Retinal pigment epithelial cell (primary cell): Measurements from ENCODE around the gene MMRN2.

Experiments used
- DNase-seq: peaks from one replicate; pipeline ENCODE4 v3.0.0-alpha.2; 2010; ENCODE audit warnings: low read depth
- H3K4me3 ChIP-seq: 2 replicates; pipeline ENCODE4 v1.5.1; 2011; ENCODE audit warnings: mild to moderate bottlenecking, low read length, control low read depth, moderate library complexity
- TF ChIP-seq, protein P1 (sequence below): conservative IDR thresholded peaks from 2 replicates; pipeline ENCODE4 v1.5.1; 2011; ENCODE audit warnings: low read depth, low read length, control low read depth, inconsistent platforms

The MMRN2 gene

GRCh38 chr10:86958116-86958900 lies 893 bp upstream of the MMRN2 start, which contains the start of gene SNCG:
Gene SNCG, plus strand, starts transcription at chr10:86958599. Its CDS starts 99 bp downstream, at chr10:86958698.
- no peak for DNase-seq
- no peak within 1 kb of the TSS for H3K4me3 ChIP-seq
- TF ChIP-seq, protein P1, sequence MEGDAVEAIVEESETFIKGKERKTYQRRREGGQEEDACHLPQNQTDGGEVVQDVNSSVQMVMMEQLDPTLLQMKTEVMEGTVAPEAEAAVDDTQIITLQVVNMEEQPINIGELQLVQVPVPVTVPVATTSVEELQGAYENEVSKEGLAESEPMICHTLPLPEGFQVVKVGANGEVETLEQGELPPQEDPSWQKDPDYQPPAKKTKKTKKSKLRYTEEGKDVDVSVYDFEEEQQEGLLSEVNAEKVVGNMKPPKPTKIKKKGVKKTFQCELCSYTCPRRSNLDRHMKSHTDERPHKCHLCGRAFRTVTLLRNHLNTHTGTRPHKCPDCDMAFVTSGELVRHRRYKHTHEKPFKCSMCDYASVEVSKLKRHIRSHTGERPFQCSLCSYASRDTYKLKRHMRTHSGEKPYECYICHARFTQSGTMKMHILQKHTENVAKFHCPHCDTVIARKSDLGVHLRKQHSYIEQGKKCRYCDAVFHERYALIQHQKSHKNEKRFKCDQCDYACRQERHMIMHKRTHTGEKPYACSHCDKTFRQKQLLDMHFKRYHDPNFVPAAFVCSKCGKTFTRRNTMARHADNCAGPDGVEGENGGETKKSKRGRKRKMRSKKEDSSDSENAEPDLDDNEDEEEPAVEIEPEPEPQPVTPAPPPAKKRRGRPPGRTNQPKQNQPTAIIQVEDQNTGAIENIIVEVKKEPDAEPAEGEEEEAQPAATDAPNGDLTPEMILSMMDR = no peak

DNA sequence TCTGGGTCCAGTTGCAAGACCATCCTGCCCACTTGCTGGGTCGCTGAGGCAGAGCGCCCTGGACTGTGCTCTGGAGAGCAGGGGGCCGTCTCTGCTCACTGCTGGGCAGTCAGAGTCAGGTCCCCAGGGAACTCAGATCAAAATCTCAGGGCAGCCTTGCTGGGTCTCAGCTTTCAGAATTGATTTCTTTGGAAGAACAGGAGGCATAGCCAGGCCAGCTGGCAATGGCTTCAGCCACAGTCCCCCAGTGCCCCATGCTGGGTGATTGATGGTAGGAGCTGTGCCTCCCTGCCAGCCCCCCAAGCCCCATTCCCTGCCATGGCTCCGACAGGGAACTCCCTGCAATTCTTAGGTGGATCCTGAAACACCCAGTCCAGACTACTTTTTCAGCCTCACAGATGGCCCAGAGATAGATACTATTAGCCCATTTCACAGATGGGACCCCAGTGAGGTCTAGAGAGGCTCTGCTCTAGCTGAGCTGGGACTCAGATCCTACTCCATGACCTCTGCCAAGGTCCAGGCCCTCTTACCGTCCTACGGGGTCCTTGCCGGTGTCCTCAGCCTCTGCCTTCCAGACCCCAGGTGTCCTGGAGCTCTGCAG lies 467 bp downstream of the MMRN2 start:
- no peak for DNase-seq
- TF ChIP-seq, protein P1 = no peak
- no peak overlapping the region for H3K4me3 ChIP-seq

GRCh38 chr10:86956195-86956847 lies 1.1 kb downstream of the MMRN2 start:
- no peak overlapping the region for H3K4me3 ChIP-seq
- no peak for DNase-seq
- TF ChIP-seq, protein P1 = no peak

DNA sequence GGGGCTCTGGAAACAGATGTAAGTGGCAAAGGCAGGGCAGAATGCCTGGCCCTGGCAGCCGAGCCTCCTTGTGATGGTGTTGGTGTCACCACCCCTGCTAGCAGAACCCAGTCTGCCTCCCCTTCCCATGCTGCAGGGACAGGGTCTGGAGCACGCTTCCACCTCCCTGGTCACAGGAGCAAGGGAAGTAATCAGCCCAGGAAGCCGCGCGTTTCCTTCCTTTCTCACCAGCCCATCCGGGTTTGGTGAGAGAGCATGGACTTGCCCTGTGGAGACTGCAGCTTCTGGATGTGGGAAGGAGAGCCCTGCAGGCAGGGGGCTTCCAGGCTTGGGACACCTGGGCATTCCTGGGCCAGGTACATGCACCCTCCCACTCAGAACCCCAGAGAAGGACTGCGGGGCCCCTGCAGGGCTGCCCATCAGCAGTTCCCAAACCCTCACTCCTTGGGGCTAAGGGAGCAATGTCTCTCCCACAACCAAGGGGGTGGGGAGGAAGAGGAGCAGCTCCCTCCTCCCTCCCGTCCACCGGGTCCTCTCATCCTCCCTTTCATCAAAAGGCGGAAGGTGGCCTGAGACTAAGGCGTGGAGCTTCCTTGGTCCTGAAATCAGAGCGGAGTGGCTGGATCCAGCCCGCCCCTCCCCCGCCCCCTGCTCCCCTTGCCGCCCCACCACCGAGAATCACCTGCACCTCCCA lies 1.8 kb downstream of the MMRN2 start:
- TF ChIP-seq, protein P1 = no peak
- no peak overlapping the region for H3K4me3 ChIP-seq
- DNase-seq = no peak

GRCh38 chr10:86954681-86955500 lies 2.5 kb downstream of the MMRN2 start:
- TF ChIP-seq, protein P1 = no peak
- no peak for DNase-seq
- H3K4me3 ChIP-seq = no peak overlapping the region
